Mesodermal cell (in vitro differentiated cells): ENCODE measurements around the gene CSK.

Experiments
- H3K27ac ChIP-seq: 2 replicates; pipeline ENCODE4 v1.7.0; 2013; ENCODE audit warnings: mild to moderate bottlenecking, low read depth, low read length, moderate library complexity; ENCODE audit not compliant: severe bottlenecking
- H3K36me3 ChIP-seq: 2 replicates; pipeline ENCODE4 v1.7.1; 2013; ENCODE audit warnings: mild to moderate bottlenecking, low read length, moderate library complexity; ENCODE audit not compliant: control insufficient read depth, insufficient read depth
- H3K4me1 ChIP-seq: one replicate; pipeline ENCODE4 v1.7.1; 2013; ENCODE audit warnings: mild to moderate bottlenecking, low read length; ENCODE audit not compliant: insufficient read depth, control insufficient read depth, poor library complexity, severe bottlenecking
- H3K4me3 ChIP-seq: 2 replicates; pipeline ENCODE4 v1.7.0; 2013; ENCODE audit warnings: low read length, control low read depth, mild to moderate bottlenecking; ENCODE audit not compliant: insufficient read depth, poor library complexity, severe bottlenecking; ENCODE audit errors: extremely low read depth
- H3K9me3 ChIP-seq: 2 replicates; pipeline ENCODE4 v1.7.1; 2013; ENCODE audit warnings: mild to moderate bottlenecking, low read length, moderate library complexity; ENCODE audit not compliant: control insufficient read depth
- WGBS, 2 experiments: methylation state at CpG; one replicate each; pipeline ENCODE4 v1.1.5; 2013; ENCODE audit warnings: missing lambda C conversion rate in 2 of 2; ENCODE audit not compliant: insufficient coverage in 2 of 2; 5-methylcytosine and 5-hydroxymethylcytosine counted together

The CSK gene

DNA sequence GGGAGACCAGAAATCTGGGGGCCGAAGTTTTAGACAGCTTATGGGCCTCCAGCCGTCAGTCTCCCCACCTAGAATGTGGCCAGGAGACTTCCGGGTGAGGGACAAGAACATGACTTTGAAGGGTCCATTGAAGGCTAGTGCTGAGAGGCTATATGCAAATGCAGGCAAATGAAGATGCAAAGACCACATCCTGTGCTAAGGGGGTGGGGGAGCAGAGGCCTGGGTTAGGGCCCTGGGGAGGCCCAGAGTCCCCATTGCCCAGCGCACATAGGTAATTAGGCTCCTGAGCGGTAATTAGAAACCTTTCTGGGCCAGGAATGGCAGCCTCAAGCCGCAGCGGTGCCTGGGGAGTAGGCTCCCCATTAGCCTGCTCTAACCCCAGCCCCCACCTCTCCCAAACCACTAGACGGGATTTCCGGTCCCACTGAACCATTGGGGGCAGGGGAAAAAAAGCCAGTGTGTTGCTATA is 6.8 kb downstream of the CSK start:
- no peaks in the 10 kb centered on the region for H3K9me3 ChIP-seq
- H3K27ac ChIP-seq, result no peak overlapping the region
- no peak overlapping the region for H3K4me3 ChIP-seq

DNA sequence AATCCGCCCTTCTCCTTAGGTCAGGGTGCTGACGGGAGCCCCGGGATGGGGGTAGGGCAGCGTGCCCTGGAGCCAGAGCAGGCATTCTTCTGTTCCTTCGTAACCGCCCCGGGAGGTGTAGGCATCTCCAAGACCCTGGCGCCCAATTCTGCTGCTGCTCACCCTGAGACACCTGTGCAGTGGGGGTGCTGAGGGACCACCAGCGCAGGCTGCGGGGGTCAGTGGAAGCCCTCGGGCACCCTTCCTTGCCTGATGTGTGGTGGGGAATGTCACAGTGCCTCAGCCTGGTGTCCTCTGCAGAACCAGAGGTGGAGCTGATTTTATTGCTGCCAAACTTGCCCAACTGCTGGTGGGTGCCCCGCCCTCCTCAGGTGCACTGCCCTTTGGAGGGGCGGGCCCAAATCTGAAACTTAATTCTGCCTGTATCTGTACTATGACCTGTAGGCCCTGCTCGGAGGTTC is 7.3 kb downstream of the CSK start:
- Histone ChIP-seq H3K27ac (no peak overlapping the region), H3K4me1 (peaks cover 21% of the 10 kb centered on the region), H3K4me3 (no peak overlapping the region), H3K9me3 (no peaks in the 10 kb centered on the region), H3K36me3 (peaks cover 39% of the 10 kb centered on the region)
- 93 to 95% methylated on average over 11 of the region's 14 CpGs for whole genome bisulfite sequencing, 2 experiments

More for the DNA sequence above, 6.8 kb downstream of the CSK start:
- whole genome bisulfite sequencing, 2 experiments, result 76 to 85% methylated on average over 5 of the region's 9 CpGs
- H3K36me3 ChIP-seq, result peaks cover 39% of the 10 kb centered on the region
- peaks cover 25% of the 10 kb centered on the region for H3K4me1 ChIP-seq

DNA sequence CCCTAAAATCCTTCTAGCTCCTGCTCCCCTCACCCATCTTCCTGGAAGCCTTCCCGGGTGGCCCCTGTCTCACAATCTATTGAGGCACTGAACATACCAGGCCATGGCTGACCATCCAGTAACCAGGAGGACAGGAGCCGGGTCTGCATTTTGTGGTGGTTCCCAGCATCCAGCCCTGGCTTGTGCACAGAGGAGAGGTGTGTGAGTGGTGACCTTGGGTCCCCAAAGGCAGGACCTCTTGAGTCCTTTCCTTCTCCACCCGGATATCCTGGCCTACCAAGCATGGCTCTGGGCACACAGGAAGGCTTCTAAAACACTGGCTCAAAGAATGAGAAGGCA is 7.8 kb downstream of the CSK start:
- Histone ChIP-seq H3K4me3 (no peak overlapping the region), H3K4me1 (peaks cover 21% of the 10 kb centered on the region), H3K9me3 (no peaks in the 10 kb centered on the region), H3K36me3 (peaks cover 35% of the 10 kb centered on the region), H3K27ac (peak overlapping the region; percentile 41)
- WGBS, 2 experiments, result 82 to 95% methylated on average over 3 of the region's 3 CpGs

DNA sequence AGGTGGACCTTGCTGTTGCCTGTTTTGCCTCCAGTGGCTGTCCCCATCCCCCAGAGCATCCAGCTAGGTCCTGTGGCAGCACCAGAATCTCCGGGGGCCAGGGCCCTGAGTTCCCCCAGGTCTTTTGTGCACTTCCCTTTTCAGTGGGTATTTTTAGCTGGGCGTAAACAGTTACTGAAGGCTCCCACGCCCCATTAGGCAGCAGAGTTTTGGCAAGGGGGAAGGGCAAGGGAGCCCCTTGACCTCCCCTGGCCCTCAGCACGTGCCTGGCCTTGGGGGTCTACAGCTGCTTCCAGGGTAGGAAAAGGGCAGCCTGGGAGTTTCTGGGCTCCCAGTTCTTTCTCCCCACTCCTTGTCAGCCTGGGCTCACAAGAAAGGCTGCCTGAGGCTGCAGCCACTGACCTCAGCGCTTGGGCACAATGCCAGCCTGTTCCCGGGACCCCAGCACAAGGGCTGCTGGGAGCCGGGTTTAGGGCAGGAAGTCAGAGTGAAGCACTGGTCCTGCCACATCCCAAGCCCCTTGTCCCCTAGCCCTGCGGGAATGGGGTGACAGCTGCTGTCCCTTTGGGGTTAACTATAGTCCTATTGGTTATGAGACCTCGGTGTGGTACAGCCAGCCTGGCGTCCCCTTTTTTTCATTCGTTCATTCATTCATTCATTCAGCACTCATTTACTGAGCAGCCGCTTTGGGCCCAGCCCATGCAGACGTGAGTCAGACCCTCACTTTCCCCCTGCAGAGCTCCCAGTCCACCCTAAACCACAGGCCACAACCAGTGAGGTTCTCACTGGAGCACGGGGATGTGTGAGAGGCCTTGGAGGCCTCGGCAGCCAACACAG is 8.4 kb downstream of the CSK start:
- 89 to 91% methylated on average over 10 to 13 of the region's 15 CpGs for WGBS, 2 experiments
- Histone ChIP-seq H3K9me3 (no peaks in the 10 kb centered on the region), H3K27ac (peak overlapping the region; percentile 41), H3K36me3 (peaks cover 34% of the 10 kb centered on the region), H3K4me3 (no peak overlapping the region), H3K4me1 (peaks cover 21% of the 10 kb centered on the region)

DNA sequence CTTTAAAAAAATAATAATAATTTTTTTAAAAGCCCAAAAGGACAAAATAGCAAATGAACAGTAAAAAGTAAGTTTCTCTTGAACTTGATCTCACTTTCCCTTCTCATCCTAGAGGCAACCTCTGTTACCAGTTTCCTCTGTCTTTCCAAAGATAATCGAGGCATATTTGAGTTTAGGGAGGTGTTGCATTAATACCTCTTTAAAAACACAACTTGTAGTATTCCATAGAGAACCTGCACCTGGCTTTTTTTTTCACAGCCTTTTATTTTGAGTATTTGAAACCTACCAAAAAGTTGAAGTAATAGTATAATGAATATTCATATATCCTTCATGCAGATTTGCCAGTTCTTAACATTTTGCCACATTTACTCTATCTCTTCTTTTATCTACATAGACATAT is 9.1 kb downstream of the CSK start:
- peaks cover 36% of the 10 kb centered on the region for H3K36me3 ChIP-seq
- no peaks in the 10 kb centered on the region for H3K9me3 ChIP-seq
- peaks cover 21% of the 10 kb centered on the region for H3K4me1 ChIP-seq
- no CpG with 5 or more reads among the region's 1 CpG for WGBS, 2 experiments
- no peak overlapping the region for H3K27ac ChIP-seq
- no peak overlapping the region for H3K4me3 ChIP-seq

DNA sequence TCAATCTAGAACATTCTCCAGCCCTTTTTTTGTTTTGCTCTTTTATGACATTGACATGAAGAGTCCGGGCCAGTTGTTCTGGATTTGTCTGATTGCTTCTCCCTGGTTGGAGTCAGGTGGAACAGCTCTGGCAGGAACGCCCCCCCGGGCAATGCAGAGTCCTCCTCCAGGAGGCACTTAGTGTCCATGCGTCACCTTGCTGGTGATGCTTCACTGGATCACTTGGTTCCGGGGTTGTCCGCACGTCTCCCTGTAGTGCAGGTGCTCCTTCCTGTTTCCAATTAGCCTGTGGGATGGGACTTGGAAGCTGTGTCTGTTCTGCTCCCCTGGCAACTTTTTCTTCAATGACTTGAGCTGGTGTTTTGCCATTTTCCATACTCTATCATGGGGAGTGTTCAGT is 9.8 kb downstream of the CSK start:
- Histone ChIP-seq H3K36me3 (peaks cover 32% of the 10 kb centered on the region), H3K27ac (no peak overlapping the region), H3K9me3 (no peaks in the 10 kb centered on the region), H3K4me3 (no peak overlapping the region), H3K4me1 (peaks cover 21% of the 10 kb centered on the region)
- WGBS, 2 experiments, result 94% methylated on average over 7 of the region's 7 CpGs

DNA sequence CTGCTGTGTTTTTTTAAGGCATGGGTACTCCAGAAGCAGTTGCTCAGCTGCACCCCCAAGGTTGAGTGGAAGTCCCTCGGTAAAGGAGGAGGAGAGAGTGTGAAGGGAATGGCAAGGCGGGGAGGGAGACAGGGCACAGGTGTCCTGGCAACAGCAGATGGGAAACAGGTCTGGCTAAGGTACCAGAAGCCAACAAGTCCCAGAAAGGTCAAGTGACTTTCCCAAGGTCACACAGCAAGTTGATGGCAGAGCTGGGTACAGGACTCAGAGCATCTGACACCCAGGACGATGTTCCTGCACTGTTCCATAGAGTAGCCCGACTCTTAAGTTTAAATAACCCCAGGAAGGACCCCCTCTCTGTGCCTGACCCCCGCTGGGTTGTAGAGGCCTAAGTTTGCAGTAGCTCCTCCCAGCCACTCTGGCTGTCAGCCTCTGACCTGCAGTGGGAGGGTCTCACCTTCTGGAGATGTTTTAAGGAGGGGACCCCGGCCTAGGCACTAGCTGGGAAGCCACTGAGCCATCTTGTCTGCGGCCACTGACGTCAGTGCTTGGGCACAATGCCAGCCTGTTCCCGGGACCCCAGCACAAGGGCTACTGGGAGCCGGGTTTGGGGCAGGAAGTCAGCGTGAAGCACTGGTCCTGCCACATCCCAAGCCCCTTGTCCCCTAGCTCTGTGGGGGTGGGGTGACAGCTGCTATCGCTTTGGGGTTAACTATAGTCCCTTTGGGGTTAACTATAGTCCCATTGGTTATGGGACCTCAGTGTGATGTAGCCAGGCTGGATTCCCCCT is 10.5 kb downstream of the CSK start:
- H3K27ac ChIP-seq, result no peak overlapping the region
- no peaks in the 10 kb centered on the region for H3K9me3 ChIP-seq
- H3K4me3 ChIP-seq, result no peak overlapping the region
- H3K36me3 ChIP-seq, result peaks cover 29% of the 10 kb centered on the region
- peaks cover 21% of the 10 kb centered on the region for H3K4me1 ChIP-seq
- 88 to 95% methylated on average over 7 to 9 of the region's 12 CpGs for WGBS, 2 experiments

DNA sequence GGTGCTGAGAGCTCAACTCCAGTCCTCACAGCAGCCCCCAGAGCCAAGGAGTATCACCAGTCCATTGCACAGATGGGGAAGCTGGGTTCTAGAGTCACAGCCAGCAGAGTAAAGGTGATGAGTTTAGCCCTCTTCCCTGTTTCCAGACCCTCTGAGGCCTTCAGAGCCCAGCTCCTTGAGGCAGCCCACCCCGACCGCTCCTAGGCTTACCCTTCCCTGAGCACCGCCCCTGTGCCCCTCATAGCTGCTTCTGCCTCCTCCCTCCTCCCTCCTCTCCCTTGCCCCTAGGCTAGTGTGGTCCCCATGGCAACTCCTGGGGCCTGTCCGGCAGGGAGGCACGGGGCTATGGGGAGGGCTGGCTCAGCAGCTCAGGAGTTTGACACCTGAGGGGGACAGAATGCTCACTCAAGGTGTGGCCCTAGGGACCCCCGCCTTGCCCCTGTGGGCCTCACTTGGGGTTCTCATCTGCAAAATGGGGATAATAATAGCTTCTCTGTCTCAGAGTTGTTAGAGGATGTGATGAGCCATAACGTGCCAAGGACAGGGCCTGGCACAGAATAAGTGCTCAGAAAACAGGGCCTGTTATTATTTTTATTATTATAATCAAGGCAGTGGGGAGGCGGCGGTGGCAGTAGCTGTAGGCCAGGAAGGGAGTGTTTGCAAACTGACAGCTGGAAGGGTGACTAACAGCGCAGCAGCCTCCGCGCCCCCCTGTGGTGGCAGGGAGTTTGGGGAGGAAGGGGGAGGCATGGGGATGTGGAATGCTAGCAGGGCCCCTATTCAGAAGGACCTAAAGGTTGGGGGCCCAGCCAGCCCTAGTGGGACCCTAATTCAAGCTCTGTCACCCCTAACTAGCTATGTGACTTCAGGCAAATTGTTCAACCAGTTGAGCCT is 11.5 kb downstream of the CSK start:
- peaks cover 16% of the 10 kb centered on the region for H3K4me1 ChIP-seq
- H3K27ac ChIP-seq, result no peak overlapping the region
- H3K4me3 ChIP-seq, result no peak overlapping the region
- 73 to 78% methylated on average over 2 to 8 of the region's 12 CpGs for WGBS, 2 experiments
- peaks cover 22% of the 10 kb centered on the region for H3K36me3 ChIP-seq
- H3K9me3 ChIP-seq, result no peaks in the 10 kb centered on the region

DNA sequence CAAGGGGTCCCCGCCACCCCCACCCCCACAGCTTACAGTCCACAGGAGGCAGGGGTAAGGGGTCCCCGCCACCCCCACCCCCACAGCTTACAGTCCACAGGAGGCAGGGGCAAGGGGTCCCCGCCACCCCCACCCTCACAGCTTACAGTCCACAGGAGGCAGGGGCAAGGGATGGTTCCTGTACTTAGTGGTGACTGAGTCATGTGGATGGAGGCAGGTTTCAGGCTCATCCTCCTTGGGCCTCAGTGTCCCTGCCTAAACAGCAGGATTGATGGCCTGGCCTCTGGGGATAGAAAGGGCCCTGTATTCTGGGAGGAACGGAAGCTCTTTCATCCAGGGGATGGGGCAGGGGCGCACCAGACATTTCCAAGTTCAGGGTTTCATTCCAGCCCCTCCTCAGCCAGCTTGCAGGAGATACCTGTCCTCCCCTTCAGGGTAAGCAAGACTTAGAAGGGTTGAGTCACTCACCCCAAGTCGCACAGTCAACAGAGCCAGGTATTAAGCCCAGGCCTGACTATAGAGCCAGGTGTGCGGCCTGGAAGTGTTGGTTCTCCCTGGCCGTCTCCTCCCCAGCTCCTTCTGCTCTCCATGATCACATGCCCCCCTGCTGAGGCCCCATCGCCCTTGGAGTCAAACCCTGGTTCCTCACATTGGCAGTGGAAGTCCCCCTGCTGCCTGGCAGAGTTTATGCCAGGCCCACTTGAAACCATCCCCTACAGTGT is 12.5 kb downstream of the CSK start:
- WGBS, 2 experiments, result 94 to 97% methylated on average over 6 of the region's 9 CpGs
- H3K36me3 ChIP-seq, result peaks cover 19% of the 10 kb centered on the region
- H3K9me3 ChIP-seq, result no peaks in the 10 kb centered on the region
- H3K4me1 ChIP-seq, result peaks cover 16% of the 10 kb centered on the region
- H3K4me3 ChIP-seq, result no peak overlapping the region
- H3K27ac ChIP-seq, result no peak overlapping the region

DNA sequence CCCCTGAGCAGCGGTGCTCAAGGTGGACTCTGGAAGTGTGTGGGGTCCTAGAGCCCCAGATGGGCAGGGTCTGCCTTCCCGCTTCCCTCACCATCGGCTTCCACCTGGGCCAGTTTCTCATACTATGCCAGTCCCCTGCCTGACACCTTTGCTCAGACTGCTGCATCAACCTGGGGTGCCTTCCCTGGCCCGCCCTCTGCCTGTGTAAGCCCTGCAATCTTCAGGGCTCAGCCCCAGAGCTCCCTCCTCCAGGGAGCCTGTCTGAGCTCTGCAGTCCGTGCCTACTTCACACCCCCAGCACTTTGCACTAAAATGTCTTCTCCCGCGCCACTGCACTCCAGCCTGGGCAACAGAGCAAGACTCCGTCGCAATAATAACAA is 13.1 kb downstream of the CSK start:
- H3K9me3 ChIP-seq, result no peaks in the 10 kb centered on the region
- H3K4me3 ChIP-seq, result no peak overlapping the region
- WGBS, 2 experiments, result 77 to 88% methylated on average over 3 to 4 of the region's 9 CpGs
- H3K36me3 ChIP-seq, result peaks cover 21% of the 10 kb centered on the region
- H3K27ac ChIP-seq, result no peak overlapping the region
- H3K4me1 ChIP-seq, result peaks cover 14% of the 10 kb centered on the region
